KG1 (cell line): ENCODE measurements around the gene ITFG1.

ENCODE experiments used
- DNase-seq: peaks from one replicate; lab custom pipeline; 2025; lab: John Stamatoyannopoulos, UW

The ITFG1 gene

DNA sequence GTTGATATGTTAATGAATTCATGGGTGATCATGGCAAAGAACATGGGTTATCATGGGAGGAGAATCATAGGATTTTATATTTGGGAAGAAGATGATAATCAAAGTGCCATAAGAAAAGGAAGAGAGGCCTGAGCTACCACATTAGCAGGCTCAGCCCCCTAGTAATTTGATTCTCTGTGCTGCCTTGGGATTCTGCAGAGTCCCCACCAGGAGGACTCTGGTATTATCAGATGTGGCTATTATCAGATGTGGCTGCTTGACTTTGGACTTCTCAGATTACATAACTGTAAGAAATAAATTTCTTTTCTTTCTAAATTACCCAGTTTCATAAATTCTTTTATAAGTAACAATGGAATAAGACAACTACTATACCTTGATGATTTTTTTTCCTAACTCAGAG is 137.6 kb downstream of the ITFG1 start:
- DNase-seq = no peak

DNA sequence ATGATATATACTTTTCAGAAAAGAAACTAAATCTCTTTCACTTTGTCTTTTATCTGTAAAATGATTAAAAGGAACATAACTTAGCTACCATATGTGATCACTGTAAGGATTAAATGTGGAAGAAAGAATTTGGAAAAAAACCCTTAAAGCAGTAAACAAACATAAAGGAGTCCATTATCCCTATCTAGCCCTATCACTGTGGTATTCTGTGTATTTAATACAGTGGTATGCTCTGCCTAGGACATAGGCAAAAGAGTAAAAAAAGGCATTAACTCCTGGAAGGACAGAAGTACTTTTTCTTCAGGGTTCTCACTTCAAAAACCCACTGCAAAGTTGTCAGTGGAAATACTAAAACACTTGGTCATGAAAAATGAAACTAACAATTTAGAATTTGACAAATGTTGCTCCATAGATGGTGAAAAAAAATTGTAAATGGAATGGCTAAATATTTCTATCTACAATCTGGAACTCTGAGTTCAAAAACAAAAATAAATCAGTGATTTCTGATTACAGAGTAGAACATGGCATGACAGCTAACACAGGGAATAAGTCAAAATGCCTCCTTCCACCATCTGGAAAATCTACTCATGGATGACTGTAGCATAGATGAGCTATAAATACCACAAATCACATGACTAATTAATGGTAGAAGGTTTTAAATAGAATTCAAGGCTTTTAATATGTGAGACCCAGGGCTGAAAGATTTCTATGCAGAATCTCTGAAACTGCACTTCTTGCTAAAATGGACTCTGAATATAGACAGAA is 140.1 kb downstream of the ITFG1 start:
- DNase-seq = no peak

DNA sequence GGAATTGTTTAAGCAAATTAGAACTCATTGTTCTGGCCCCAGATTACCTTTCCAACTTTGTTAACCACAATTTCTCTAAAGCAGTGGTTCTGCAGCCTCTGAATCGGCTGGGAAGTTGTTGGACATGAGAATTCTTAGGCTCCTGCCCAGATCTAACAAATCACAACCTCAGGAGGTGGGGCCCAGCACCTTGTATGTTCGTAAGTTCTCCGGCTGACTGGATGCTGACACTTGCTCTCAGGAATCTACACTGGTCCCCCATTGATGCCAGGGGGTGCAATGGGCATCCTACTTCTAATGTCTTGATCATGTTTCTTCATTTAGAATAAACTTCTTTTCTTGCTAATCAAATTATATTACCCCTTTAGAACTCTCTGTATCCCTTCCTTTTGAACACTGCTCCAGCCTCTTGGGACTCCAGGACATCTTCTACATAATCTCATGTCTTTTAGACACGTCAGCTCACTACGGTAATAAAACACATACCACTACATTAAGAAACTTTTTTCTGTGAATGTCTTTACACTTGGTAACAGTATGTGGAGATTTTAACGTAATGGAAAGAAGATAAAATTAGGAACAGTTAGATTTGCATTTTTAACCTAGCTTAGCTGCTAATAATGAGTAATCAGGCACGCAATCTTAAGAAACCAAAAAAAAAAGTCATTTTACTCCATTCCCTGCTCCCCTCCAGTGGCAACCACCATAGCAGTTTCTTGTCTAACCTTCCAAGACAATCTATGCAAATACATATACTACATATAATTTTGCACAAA is 143.2 kb downstream of the ITFG1 start:
- DNase-seq = no peak

DNA sequence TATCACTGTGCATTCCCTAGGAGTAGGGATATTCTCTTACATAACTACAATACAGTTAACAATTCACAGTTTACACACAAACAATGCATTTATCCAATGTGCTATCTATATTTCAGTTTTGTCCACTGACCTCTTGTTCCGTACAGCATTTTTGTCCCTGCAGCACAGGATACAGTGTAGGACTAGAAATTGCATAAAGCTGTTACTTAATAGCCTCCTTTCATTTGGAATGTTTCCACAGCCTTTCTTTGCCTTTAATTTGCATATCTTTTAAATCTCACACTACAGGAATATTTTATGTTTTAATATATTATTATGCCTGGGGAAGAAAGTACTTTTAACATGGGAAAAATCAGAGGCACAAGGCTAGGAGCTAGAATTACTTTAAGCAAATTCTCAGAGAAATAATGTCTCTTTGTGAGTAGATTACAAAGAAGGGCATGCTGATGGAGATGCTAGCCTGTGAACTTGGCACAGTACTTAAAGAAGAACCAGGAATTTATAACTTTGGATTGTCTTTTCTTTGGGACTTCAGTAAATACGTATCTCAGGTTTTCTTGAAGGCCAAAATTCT is 144.3 kb downstream of the ITFG1 start:
- no peak for DNase-seq

DNA sequence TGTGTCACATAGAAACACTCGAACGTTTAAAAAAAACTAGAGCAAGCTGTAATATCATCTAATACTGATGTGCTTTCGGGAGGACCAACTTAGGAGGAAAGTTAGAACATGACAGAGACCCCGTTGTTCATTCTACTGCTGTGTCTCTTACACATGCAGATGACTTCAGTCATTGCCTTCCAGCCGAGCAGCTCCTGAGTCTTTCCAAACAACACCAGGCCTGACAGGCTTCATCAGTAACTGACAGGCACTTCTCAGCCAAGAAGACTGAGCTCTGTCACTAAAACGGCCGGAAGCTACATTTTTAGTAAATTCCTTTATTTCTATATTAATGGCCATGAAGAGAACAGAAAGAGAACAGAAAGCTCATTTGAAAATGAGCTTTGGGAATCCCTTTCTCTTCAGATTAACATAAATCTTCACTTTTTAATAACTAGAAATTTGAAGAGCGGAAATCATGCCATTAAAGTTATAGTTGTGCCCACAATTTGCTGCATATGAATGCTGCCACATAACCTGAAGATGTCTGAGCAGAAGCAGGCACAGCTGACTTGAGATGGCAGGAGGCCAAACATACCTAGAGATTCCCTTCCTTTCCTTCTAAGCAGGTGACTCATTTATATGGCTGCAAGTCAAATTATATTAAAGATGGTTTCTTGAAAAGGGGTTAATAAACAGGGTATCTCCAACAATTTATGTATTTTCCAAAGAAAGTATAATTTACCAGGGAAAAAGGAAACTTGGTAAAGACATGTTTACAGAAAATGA is 148.9 kb downstream of the ITFG1 start:
- DNase-seq = no peak

DNA sequence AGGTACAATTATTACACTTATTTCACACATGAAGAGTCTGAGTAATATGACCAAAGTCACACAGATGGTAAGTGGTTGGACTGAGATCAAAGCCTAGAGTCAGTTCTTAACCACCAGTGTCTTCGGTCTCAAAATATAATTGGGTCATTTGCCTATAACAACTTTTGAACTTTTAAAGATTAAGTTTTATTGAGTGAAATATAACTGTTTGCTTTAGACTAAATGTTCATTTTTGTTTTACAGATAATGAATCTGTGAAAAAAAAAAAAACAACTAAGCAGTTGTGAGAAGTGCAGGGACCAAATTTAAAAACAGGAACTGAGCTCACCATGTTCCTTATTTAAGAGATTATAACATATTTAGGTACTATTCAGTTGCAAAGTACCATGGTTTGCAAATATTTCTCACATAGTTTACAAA is 150.1 kb downstream of the ITFG1 start:
- DNase-seq = no peak

DNA sequence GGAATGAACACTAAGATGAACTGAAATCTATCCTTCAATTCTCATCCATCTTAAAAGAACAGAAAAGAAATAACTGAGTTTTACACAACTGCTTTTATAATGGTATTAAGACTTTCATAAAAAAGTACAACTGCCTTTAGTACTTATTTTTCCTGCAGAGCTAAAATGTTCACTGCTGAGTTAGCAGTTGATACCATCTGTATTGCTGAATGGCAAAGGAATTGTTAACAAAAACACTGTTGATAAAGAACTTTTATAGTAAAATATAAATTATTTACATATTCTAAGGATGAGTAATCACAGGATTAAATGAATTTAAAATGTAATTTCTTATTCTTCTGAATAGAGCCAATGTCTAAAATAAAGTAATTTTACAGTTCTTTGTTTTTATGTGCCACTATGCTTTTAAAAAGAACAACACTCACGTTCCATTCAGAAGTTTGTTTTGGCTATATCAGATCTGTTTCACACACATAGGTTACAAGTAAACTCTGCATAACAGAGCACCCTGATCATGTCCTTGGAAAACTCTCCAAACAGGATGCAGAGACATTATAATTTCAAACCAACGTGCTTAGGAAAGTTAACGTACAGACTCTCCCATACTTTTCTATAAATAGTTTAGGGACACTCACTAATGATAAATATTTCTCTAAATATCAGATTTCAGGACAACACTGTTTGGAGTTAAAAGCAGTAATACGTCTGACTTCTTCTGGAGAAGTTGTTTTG is 151.1 kb downstream of the ITFG1 start:
- no peak for DNase-seq

DNA sequence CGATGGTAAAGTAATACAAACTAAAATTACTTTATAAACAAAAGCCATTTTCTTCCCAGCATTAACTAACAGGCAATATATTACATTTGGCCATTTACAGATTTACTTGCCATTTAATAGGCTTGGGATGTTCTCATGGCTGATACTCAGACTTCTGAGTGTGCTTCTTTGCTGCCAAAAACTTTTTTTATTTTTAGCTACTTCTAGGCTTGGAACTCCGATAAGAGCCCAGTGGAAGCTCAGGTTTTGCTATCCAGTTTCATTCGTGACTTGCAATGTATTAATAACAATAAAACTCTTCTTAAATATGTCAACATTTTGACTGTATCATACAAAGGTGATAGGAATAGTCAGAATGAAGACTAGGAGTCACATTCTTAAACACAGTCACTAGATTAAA is 152.3 kb downstream of the ITFG1 start:
- no peak for DNase-seq

DNA sequence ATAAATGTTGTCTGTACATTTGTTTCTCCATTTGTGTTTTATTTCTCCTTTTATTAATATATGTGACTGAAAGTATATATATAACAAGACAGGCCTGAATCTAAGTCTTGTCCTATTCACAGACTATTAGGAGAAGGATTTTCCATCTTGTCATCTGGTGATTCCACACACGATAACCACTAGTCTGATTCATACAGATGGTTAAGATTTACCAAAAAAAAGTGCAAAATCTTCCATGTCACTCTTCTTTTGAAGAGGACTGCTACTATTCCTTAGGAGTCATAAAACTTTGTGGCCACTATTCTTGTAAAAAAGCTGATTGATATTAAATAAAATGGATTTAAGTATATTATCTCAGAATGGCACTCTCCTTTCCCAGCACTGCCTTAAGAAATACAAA is 156.3 kb downstream of the ITFG1 start:
- DNase-seq = no peak

DNA sequence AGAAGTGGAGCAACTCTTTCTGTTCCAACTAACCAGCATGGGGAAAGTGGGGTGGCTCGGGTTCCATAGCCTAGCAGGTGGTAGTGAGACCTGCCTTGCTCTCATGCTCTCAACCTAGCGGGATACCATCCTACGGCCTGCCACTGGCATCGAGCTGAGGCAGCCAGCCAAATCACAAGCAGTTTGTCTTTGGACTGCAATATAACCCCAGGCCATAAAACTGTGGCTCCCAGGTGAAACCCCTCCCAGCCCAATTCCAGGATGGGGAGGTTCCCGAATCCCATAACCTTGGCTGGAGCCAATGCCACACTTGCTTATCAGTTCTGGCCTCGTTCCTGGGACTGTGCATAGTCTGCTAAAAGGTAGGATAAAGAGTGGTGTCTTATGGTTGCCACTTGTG is 161.3 kb downstream of the ITFG1 start:
- no peak for DNase-seq

DNA sequence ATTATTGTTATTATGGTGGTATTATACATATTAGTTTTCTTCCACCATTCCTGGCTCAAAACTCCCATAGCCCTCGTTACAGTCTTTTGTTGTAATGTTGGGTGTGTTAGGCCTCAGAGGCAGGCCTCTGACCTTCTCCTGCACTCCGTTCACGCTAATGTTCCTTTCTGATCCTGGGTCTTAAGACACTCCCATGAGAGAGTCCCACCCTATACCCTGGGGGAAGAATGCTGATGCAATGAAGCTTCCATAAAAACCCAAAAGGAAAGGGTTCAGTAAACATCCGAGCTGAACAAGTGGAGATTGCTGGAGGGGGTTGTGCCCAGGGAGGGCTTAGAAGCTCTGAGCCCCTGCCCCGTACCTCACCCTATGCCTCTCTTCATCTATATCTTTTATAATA is 175.9 kb downstream of the ITFG1 start:
- DNase-seq = no peak

DNA sequence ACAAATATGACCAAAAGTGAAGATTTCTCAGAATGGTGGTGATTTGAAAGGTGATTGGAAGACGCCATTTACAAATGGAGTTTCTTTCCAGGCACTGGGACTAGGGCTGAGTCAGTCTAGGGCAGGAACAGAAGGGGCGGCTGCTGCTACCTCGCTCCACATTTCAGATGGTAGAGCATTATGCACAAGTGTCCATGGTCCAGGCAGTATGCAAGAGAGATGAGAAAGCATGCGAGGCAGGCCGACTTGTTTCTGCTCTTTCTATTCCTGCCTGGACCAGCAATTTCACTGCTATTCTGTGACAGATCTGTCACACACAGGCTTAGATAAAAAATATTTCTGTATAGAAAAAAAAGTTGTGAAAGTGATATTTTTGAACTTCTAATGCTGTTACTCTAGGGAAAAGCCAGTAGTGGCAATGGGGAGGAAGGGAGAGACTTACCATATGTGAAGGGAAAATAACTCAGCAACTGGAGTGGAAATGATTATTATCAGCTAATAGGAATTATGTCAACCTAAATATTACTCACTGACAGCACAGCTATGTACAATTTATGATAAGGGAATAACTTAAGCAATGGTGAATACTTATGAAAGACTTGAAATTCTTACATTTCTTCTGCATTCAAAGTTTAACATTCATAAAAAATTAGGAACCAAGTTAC is 182.4 kb downstream of the ITFG1 start:
- DNase-seq = no peak

DNA sequence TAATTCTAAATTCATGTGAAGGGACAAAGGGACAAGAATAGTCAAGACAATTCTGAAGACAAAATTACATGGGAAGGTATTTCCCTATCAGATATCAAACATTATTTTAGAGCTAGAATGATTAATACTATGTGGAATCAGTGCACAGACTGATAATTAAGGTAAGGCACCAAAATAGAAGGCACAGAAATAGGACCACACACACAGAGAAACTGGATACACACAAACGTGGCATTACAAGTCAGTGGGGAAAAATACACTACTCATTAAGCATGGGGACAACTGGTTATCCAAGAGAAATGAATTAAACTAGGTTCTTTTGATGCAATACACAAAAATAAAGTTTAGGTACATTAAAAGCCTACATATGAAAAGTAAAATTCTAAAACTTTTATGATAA is 184.3 kb downstream of the ITFG1 start:
- DNase-seq = no peak

DNA sequence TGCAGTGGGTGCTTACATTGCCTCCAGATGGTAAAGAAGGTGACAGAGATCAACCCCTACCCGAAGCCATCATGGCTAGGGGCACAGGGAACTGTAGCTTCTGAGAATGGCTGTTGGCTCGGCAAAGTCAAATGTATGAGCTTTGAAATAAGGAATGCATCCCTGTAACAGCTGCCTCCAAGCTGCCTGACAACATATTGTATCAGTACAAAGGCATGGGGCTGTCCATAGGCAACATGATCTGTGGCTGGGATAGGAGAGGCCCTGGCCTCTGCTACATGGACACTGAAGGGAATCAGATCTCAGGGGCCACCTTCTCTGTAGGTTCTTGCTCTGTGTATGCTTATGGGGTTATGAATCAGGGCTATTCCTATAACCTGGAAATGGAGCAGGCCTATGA is 197.9 kb downstream of the ITFG1 start:
- DNase-seq = no peak

DNA sequence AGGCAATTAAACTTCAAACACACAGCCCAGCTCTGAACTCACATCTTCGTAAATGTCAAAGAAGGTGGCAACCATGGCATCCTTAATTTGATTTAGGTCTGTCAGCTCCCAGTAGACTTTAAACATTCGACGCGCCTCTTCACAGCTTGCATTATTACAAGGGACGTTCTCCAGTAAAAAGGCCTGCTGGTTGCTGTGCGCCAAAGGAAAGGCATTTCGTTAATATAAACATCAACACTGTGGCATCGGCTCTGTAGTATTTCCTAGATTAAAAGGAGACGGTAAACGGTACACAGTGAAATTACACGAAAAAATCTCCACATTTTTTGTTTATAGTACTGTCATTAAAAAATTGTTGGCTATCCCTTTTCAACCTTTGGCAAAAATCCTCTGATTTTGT is 200.4 kb downstream of the ITFG1 start:
- no peak for DNase-seq

DNA sequence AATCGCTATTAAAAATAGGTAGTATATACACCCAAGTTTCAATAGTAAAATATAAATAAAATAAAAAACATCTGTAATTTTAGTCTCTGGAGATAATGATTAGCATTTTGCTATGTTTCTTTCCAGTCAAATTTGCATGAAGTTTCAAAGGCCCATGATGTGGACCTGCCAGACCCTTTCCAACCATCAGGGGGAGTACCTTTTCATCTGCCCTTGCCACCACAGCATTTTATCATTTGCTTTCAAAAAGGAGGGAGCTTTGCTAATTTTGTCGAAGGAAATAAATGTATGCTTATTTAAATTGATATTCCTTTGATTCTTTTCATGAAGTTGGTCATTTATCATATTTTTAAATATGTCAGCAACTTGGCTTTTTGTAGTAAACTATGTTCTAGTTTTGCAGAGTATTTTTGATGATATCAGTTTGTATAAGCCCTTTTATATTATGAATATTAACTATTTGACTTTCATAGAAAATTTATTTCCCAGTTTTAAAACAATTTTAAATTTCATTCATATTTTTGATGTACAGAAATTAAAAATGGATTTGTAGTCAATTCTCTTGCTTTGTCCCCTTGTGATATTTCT is 201.9 kb downstream of the ITFG1 start:
- DNase-seq = no peak

DNA sequence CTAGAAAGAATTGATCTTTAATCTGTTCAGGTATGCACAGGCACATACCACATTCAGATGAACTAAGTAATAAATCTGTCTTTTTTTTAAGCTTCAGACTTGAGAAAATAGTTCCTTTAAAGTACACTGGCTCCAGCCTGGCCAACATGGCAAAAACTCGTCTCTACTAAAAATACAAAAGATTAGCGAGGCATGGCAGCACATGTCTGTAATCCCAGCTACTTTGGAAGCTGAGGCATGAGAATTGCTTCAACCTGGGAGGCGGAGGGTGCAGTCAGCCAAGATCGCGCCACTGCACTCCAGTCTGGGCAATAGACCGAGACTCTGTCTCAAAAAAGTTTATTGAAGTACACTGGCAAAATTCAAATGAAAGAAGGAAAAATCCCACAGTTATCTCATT is 206.1 kb downstream of the ITFG1 start:
- DNase-seq = no peak

DNA sequence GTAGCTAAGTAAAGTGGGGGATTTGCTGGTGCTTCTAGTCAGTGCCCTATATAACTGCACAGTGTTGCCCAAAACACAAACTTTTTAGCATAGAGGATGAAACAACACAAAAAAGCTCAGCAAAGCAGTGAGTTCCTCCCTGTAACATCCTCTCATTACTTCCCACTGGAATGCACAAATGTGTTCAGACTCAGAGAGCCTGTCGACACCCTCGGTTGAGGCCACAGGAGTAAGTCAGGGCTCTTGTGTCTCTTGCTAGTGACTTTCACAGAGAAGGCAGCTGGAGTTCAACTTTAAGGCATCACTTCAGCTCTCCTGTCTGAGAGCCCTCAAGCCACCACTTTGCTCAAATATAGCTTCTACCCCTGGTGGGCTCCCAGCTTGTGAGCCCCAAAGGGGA is 209.9 kb downstream of the ITFG1 start:
- DNase-seq = no peak

DNA sequence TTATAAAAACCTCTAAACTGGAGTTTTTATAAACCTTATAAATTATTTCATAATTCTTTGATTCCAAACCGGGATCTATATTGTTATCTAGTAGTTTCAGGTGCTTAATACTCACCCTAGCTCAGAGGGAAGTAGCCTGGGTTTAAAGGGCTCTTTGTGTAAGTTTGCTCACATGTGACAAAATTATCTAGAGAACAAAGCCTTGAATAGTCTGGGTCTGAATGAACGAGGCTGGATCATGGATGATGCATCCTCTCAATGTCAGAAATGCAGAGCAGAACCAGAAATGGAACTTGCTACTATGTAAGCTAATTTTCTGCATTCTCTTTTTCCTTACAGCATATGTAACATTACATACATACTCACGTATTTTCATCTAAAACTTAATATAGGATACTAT is 213.2 kb downstream of the ITFG1 start:
- DNase-seq = no peak

DNA sequence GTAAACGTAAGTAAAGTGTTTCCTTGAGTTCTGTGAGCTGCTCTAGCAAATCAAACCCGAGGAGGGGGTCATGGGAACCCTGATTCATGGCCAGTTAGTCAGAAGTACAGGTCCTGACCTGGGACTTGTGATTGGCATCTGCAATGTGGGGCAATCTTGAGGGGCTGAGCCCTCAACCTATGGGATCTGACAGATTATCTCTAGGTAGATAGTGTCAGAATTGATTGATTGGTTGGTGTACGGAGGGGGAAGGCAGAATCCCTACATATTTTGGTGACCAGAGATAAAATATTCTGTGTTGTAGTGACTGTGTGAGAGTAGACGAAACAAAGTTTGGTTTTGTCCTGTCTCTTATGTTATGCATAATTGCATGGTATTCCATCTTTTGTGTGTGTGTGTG is 216.7 kb downstream of the ITFG1 start:
- DNase-seq = no peak

DNA sequence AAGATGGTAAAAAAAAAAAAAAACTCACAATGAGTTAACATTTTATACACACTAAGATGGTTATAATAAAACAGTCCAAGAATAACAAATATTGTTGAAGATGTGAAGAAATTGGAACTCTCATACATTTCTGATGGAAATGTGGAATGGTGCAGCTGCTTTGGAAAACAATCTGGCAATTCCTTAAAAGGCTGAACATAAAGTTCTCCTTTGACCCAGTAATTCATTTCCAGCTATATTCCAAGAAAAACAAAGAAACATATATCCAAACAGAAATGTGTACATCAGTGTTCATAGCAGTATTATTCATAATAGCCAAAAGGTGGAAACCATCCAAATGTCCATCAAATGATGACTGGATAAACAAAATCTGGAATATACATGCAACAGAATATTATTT is 219.8 kb downstream of the ITFG1 start:
- no peak for DNase-seq
